NCI-H226 (cell line): ENCODE data around the gene SRP72.
A peak's percentile ranks its signal among the peaks of the same experiment; 100 is the strongest.
"Not testable (repeated sequence)": the region's sequence is repeated elsewhere in the genome, so short reads cannot be mapped to it uniquely, and the experiment has no call there.

Source experiments
- DNase-seq: peaks from one replicate; pipeline ENCODE4 v3.0.0-alpha.2; 2015

The SRP72 gene, protein sequence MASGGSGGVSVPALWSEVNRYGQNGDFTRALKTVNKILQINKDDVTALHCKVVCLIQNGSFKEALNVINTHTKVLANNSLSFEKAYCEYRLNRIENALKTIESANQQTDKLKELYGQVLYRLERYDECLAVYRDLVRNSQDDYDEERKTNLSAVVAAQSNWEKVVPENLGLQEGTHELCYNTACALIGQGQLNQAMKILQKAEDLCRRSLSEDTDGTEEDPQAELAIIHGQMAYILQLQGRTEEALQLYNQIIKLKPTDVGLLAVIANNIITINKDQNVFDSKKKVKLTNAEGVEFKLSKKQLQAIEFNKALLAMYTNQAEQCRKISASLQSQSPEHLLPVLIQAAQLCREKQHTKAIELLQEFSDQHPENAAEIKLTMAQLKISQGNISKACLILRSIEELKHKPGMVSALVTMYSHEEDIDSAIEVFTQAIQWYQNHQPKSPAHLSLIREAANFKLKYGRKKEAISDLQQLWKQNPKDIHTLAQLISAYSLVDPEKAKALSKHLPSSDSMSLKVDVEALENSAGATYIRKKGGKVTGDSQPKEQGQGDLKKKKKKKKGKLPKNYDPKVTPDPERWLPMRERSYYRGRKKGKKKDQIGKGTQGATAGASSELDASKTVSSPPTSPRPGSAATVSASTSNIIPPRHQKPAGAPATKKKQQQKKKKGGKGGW

GRCh38 chr4:56467284-56468096, at the start of gene SRP72:
TSS of gene SRP72 (plus strand) at chr4:56467617. CDS start at chr4:56467636, 19 bp downstream.
- DNase-seq: peak; percentile 86

GRCh38 chr4:56424176-56424575, 43.2 kb upstream of the SRP72 start:
- DNase-seq: no peak

DNA sequence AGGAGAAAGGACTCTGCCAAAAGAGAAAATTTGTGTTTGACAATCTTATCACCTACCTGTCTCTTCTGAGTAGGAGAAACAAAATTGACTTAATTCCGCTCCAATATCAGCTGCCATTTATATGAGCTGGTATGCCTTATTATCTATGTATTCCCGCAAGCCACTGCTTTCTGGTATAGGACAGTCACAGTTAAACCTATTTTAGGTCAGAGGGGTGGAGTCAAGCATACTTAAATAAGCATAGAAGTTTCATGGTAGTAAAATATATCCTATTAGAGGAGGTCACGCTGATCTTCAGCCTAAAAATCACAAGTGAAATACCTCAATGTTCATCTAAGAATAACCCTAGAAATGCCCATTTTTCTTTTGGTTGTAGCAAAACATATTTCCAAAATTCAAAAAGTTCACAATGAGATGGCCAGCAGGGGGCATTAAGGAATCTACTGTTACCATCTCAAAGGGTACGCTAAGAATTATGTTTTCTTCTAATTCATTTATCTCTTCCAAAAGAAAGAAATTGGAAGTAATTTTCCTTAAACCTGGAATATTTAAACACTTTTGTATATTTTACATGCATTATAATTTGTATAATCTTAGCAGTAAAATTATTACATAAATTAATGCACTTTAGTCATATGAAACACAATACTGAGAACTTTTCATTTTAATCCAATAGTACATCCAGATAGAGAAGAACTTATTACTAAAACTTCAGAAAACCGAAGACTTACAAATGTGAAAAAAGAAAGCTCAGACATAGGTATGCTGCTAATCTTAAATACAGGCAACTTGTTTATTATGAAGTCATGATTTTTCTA, 42.5 kb upstream of the SRP72 start:
- DNase-seq: no peak

DNA sequence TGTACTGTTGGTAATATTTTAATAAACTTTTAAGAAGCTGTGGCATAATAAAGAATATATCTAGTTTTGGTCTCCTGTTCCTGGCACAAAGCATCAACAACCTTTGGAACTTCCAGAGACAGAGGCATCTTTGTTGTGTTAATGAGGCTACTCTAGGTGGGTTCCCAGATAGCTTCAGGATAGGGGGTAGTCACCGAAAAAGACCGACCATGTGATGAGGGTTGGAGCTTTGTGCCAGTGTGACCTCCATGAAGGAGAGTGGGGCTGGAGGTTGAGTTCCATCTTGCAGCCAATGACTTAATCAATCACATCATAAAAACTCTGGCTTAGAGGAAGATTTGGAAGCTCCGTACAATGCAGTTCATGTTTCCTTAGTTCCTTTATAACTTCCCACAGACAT, 41.9 kb upstream of the SRP72 start:
- DNase-seq: no peak

GRCh38 chr4:56426273-56426672, 41.1 kb upstream of the SRP72 start:
- DNase-seq: no peak

- DNase-seq: no peak
Measured at GRCh38 chr4:56427179-56427578, 40.2 kb upstream of the SRP72 start.

- no peak for DNase-seq
Measured at GRCh38 chr4:56430203-56430602, 37.2 kb upstream of the SRP72 start.

- DNase-seq: no peak
Measured at GRCh38 chr4:56433280-56433679, 34.1 kb upstream of the SRP72 start.

GRCh38 chr4:56434599-56435139, 32.7 kb upstream of the SRP72 start:
- peak; percentile 76 for DNase-seq

GRCh38 chr4:56435140-56435926, 32.1 kb upstream of the SRP72 start, which contains the start of gene PPAT:
TSS of gene PPAT (minus strand) at chr4:56435615. CDS start at chr4:56435477, 138 bp downstream.
- DNase-seq: peak; percentile 94

GRCh38 chr4:56438766-56439165, 28.7 kb upstream of the SRP72 start:
- no peak for DNase-seq

DNA sequence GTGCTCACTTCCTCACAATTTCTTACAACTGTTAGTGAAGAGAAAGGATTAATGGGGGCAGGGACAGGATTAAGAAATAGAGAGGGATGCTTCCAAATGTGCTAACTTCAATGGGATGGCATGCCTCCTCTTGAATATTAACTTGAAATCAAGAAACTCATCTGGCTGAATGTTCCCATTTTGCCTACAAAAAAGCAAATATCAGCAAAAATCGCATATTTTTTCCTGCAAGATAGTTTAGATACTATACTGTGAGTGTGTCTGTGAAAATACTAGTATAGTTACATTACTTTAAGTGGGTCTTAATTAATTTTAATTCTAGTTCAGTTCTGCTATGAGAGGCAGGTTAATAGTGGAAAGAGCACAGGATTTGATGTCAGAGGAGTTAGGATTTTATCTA, 26.4 kb upstream of the SRP72 start:
- no peak for DNase-seq

GRCh38 chr4:56444719-56445118, 22.7 kb upstream of the SRP72 start:
- DNase-seq: no peak

DNA sequence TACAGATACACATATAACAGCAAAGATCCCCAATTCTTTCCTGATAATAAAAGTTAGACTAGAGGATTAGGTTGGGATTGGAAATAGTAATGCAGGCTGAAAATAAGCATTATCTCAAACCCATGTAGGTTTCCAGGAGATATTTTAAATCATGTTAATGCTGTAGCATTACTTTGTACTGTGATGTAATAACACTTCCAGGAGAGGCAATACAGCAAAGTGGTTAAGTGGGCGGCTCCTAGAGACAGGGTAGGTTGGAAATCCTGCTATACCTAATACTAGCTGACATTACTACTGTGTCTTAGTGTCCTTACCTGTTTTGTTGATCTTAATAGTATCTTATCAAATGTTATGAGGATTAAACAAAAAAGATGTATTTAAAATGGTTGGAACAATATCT, 21.7 kb upstream of the SRP72 start:
- no peak for DNase-seq

DNA sequence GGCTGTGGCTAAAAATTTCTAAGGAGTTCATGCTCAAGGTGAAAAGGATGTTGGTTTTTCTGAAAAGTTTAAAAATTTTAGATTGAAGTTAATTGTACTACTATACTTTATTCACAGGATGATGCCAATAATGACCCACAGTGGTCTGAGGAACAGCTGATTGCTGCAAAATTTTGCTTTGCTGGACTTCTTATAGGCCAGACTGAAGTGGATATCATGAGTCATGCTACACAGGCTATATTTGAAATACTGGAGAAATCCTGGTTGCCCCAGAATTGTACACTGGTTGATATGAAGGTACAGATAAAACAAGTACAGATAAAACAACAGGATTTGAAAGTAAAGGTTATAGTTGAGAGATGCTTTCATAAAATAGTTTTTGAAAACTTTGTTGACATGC, 19.1 kb upstream of the SRP72 start:
- no peak for DNase-seq

- not testable (repeated sequence) for DNase-seq
Measured at GRCh38 chr4:56449475-56449874, 17.9 kb upstream of the SRP72 start.

GRCh38 chr4:56450342-56450741, 17.1 kb upstream of the SRP72 start:
- DNase-seq: no peak

GRCh38 chr4:56460085-56460484, 7.3 kb upstream of the SRP72 start:
- no peak for DNase-seq

- DNase-seq: no peak
Measured at GRCh38 chr4:56462157-56462556, 5.3 kb upstream of the SRP72 start.

DNA sequence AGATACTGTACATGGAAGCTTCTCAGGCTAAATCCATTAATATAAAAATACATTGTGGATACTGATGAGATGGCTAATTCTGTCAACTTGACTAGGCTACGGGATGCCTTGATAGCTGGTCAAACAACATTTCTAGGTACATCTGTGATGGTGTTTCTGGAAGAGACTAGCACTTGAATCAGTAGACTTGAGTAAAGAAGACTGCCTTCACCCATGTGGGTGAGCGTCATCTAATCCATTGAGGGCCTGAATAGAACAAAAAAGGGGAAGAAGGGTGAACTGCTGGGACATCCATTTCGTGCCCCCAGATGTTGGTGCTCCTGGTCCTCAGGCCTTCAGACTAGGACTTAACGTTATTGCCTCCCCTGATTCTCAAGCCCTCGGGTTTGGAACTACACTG, 3.7 kb upstream of the SRP72 start:
- no peak for DNase-seq

- DNase-seq: no peak
Measured at GRCh38 chr4:56464581-56464980, 2.8 kb upstream of the SRP72 start.
